HL-60 (cell line): ENCODE data around the gene NAALADL2.

ENCODE experiments used
- CTCF ChIP-seq: IDR thresholded peaks from one replicate; pipeline ENCODE4 v1.5.1; 2011; ENCODE audit warnings: low read length, control low read depth, inconsistent platforms; ENCODE audit not compliant: insufficient read depth
- REST ChIP-seq: IDR thresholded peaks from 2 replicates; pipeline ENCODE4 v1.6.1; 2012; ENCODE audit warnings: low read depth; ENCODE audit not compliant: insufficient replicate concordance

GRCh38 chr3:175118382-175118941 is 259.3 kb downstream of the NAALADL2 start:
- no peak for TF ChIP-seq CTCF
- TF ChIP-seq REST: no peak
